Smooth muscle cell of the coronary artery (primary cell): ENCODE results near the gene CRKL. TPM values are rescaled to one million over a fixed set of nuclear protein-coding genes. Genes with fewer than 3 reads are reported as not detected.

Experiments used
- total RNA-seq: library from RNA; depleted of rRNA; stranded (reverse); fragments of >200 nt; gene quantifications from 2 replicates; pipeline ENCODE4 v1.2.3, GENCODE V29; 2014; ENCODE audit warnings: low replicate concordance

Gene CRKL
- total RNA-seq, result 24.8 and 26.8 TPM in 2 replicates

GRCh38 chr22:20916916-20917810 is at the start of gene CRKL:
CRKL (plus strand) TSS chr22:20917407; CDS start chr22:20917935, 528 bp downstream.

DNA sequence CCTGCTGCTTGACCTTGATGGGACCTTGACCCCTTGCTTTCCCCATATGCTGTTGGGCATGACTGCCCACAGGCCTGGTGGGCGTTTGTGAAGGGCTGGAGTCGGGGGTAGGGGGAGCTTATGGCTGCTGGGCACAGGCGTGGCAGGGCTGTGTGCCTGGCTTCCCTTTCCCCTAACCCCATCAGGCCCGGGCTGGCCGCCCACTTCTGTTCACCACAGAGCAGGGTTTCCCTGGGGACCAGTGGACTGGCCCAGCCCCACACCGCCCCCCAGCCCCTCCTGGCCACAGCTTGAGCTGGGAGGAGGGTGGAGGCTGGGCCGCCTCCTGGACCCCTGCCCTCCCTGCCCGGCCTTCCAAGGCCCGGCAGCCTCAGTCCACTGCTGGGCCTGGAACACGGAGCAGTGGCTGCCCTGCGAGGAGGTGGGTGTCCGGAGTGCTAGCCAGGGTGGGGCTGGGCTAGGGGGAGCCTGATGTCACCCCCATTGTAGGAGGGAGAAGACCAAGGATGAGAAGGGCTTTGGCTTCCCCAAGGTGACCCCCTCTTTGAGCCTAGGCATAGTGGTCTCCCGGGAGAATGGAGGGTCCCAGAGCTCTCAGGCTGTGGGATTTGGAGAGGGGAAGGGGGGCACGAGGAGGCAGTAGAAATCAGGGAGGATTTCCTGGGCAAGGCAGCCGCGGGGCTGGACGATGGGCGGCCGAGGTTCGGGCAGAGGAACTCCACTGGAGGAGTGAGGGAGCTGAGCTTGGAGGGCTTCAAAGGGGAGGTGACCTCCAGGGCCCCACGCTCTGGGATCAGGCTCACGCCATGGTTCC is 49.9 kb downstream of the CRKL start, which contains the start of gene AIFM3:
Gene AIFM3, plus strand, starts transcription at position 373 of the 814 bp plus-strand sequence. CDS start 690 bp downstream, outside the sequence.

DNA sequence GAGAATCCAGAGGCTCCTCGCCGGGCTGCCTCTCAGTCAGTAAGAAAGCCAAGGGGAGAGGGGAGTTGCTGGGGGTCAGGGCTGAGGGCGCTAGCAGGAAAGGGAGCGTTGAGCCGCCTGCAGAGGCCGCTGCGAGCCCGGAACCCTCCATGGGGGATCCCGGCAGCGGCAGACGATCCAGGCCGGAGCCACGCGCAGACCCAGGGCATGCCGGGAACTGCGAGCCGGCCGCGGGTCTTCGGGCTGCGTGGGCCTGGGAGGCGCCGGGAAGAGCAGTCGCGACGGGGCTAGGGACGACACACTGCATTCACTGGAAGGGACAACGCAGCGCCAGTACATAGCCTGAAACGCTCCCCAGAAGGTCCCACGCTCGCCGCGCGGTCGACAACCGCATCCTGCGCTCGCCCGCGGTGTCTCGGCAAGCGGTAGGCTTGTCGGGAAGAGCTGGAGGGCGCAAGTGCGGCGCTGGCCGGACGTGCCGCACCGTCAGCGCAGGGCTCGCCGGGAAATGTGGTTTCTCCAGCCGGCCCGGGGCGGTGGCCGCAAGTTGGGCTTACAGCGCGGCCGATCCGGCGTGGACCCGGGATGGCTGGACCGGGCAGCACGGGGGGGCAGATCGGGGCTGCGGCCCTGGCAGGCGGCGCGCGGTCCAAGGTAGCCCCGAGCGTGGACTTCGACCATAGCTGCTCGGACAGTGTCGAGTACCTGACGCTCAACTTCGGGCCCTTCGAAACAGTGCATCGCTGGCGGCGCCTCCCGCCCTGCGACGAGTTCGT is 64.8 kb downstream of the CRKL start, which contains the start of gene LZTR1:
Gene LZTR1, plus strand, starts transcription at position 511 of the 776 bp plus-strand sequence. Its CDS starts 75 bp downstream, at position 586.

GRCh38 chr22:21001601-21002325 is 84.6 kb downstream of the CRKL start, which contains the start of gene THAP7:
THAP7 (minus strand) TSS chr22:21002118; CDS start chr22:21001911, 207 bp downstream.

Other genes with a start within 250 kb of the CRKL start
- under 0.01 TPM in 1 of 2 replicates, not detected in the other for gene SERPIND1, start 143.3 kb upstream of the CRKL start, total RNA-seq
- 21.5 and 37.3 TPM in 2 replicates for gene PI4KA, start 58.6 kb upstream of the CRKL start, total RNA-seq
- gene SNAP29, start 58.4 kb upstream of the CRKL start, total RNA-seq, result 4.2 and 5.9 TPM in 2 replicates
- gene AIFM3, start 49.8 kb downstream of the CRKL start, total RNA-seq, result 0.23 and 0.70 TPM in 2 replicates
- gene LZTR1, start 64.9 kb downstream of the CRKL start, total RNA-seq, result 40.4 and 89.9 TPM in 2 replicates
- gene THAP7, start 84.7 kb downstream of the CRKL start, total RNA-seq, result 13.8 and 19.4 TPM in 2 replicates
- gene P2RX6, start 97.8 kb downstream of the CRKL start, total RNA-seq, result 0.47 and 0.68 TPM in 2 replicates
- gene SLC7A4, start 115.2 kb downstream of the CRKL start, total RNA-seq, result 0.23 TPM in 1 of 2 replicates, not detected in the other
- not detected in 2 replicates for gene LRRC74B, start 128.5 kb downstream of the CRKL start, total RNA-seq